Measurements from ENCODE around the gene NINL.

The NINL gene

DNA sequence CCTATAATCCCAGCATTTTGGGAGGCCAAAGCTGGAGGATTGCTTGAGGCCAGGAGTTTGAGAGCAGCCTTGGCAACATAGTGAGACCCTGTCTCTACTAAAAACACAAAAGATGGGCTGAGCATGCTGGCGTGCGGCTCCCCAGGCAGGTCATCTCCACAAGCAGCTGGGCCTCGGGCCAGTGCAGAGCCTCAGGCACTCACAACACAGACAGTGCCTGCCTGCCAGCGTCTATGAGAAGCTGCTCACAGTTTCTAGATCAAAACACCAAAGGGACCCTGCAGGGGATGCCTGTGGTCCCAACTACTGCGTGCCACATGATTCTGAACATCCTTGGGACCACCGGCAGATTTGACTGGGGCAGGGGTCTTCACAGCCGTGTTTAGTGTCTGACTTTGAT is 118.5 kb downstream of the NINL start:
- no peak for DNase-seq (ENCODE audit: extremely low read depth, low read depth)
- no peak overlapping the region for H3K4me3 ChIP-seq (replicated peaks; ENCODE audit: low read depth, low read length)
- TF ChIP-seq, protein P1, sequence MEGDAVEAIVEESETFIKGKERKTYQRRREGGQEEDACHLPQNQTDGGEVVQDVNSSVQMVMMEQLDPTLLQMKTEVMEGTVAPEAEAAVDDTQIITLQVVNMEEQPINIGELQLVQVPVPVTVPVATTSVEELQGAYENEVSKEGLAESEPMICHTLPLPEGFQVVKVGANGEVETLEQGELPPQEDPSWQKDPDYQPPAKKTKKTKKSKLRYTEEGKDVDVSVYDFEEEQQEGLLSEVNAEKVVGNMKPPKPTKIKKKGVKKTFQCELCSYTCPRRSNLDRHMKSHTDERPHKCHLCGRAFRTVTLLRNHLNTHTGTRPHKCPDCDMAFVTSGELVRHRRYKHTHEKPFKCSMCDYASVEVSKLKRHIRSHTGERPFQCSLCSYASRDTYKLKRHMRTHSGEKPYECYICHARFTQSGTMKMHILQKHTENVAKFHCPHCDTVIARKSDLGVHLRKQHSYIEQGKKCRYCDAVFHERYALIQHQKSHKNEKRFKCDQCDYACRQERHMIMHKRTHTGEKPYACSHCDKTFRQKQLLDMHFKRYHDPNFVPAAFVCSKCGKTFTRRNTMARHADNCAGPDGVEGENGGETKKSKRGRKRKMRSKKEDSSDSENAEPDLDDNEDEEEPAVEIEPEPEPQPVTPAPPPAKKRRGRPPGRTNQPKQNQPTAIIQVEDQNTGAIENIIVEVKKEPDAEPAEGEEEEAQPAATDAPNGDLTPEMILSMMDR (IDR thresholded peaks at IDR 0.05; ENCODE audit: low read depth, low read length, missing control alignments): no peak

DNA sequence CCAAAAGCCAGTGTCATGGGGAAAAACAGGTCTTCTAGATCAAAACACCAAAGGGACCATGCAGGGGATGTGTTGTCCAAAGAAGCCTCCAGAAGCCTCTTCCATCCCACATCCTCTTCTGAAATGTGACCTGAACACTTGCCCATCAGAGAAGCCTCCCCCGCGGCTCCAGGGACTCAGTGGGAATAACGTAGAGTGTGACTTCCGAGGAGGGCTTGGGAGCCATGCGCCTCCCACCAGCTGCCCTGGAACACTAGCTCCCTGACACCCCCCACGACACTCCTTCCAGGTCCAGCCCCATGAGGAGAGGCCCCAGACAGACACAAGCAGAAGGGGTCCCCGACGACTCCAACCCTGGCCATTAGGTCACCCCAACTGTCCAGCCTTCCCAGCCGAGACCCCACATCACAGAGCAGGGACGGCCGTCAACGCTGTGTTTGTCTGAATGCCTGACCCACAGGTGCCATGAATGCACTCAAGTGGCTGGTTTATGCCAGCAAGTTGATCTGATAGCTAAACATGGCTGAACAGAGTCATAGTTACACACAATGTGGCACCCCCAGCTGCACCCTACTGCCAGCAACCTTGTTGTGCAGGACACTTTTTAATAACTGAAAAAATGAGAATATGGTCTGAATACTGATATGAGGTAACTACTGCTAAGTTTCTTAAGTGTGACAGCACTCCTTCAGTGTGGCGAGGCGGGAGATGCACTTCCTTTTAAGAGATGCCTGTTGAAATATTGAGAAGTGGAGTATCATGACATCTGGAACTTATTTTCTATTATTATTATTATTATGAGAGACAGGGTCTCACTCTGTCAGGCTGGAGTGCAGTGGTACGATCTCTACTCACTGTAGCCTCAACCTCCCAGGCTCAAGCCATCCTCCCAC is 119.8 kb downstream of the NINL start:
- H3K4me3 ChIP-seq (replicated peaks; ENCODE audit: low read depth, low read length): no peak overlapping the region
- TF ChIP-seq, protein P1 (IDR thresholded peaks at IDR 0.05; ENCODE audit: low read depth, low read length, missing control alignments): no peak
- DNase-seq (ENCODE audit: extremely low read depth, low read depth): no peak

DNA sequence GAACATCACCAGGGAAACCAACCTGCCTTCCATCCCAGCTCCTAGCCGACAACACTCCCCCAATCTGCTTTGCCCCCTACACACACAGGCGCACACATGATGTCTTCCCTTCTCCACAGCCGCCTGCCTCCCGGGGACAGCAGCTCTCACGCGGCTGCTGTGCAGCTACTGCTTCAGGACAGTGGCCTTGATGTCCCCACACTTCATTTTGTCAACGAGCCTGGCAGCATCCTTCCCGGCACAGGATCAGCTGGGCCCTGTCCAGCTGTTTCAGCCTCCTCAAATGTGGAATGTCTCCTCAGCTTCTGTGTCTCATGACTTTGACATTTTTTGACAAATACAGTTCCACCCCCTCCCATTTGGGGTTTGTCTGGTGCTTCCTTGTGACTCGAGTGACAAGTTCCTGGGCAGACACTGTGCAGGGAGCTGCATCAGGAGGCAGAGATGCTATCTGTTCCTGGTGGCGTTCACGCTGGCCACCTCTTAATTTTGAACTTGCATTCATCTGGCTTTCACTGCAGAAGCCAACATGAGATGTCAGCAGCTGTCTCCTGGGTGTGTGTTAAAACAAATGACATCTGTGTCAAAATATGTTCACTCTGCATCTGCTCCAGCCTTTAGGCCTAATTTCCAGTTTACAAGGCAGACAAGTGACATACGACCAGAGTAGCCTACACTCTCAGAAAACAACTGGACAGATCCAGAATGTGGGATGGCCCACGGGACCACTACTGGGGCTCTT is 120.7 kb downstream of the NINL start:
- TF ChIP-seq, protein P1 (IDR thresholded peaks at IDR 0.05; ENCODE audit: low read depth, low read length, missing control alignments): no peak
- DNase-seq (ENCODE audit: extremely low read depth, low read depth): no peak
- no peak overlapping the region for H3K4me3 ChIP-seq (replicated peaks; ENCODE audit: low read depth, low read length)

DNA sequence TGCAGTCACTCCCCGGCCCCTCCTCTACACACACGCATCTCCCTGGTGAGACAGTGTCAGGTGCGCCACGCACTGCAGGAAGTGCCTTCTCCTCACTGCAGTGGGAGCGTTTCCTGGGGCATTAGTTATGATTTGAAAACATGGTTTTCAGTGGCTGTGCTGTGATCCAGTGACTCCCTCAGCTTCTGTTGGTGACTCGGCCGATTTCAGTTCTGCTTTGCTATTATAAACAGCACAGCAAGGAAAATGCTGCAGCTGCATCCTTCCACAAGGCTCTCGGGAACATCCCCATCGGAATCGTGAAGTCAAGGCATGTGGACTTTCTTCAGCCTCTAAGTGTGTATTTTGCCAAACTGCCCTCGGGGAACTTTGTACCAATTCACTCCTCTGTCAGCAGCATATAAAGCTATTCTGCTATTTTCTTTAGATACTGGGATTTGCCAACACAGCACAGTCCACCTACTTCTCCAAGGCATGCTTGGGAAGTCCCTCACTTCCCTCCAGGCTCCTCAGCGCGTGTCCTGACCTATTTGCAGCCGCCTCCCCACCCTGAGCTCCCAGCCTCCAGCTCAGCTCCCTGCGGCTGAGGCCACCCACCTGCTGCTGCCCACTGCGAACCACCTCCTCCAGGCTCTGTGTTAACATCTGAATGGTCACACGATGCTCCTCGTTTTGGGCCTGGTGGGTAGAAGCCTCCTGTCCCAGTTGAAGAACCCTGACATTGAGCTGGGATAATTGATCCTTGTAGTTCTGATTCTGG is 123.4 kb downstream of the NINL start:
- no peak for DNase-seq (ENCODE audit: extremely low read depth, low read depth)
- TF ChIP-seq, protein P1 (IDR thresholded peaks at IDR 0.05; ENCODE audit: low read depth, low read length, missing control alignments): no peak
- H3K4me3 ChIP-seq (replicated peaks; ENCODE audit: low read depth, low read length): no peak overlapping the region

DNA sequence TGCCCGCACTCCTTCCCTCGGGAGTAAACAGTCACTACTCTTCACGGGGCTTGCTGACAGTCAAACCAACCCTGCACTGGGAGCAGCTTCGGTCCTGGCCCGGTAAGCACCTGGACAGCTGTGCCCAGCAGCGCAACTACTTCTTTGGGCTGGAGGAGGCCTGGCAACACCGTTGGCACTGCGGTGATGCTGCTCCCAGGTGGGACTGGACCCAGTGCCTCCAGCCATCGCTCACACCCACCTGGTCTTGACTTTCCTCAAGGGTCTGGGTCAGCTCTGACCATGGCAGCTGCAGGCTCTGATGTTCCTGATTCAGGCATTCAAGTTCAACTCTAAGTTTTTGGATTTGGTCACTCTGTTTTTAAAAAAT is 124.1 kb downstream of the NINL start:
- TF ChIP-seq, protein P1 (IDR thresholded peaks at IDR 0.05; ENCODE audit: low read depth, low read length, missing control alignments): no peak
- DNase-seq (ENCODE audit: extremely low read depth, low read depth): no peak

DNA sequence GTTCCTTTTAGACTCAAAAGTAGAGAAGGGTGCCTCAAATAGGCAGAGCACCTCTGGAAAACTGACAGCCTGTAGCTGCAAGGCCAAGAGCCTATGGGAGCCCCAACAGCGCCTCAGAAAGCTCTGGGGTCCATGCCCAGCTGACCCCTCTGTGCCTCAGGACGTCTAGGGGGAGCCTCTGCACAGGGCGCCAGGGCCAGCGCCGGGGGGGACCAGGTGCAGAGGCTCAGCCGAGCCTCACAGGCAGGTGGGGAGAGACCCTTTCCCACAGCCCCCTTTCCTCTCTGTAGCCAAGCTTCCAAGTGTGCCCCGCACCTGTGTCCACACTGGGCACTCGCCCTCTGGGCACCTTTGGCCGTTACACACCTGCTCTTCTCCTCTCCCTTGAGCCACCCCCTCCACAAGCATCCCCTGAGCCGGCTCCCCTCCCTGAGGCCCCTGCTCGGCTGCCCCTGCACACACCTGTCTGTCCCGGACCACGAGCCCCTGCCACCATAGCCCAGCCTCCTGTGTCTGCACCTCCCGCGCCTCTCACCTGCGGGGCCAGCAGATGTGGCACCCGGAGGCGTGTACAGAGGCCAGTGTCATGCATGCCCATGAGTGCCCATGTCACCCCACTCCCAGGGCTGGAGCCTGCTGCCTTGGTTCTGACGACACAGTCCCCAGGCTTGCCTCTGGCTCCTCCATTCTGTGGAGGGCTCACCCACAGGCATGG is 124.6 kb downstream of the NINL start:
- TF ChIP-seq, protein P1 (IDR thresholded peaks at IDR 0.05; ENCODE audit: low read depth, low read length, missing control alignments): no peak
- no peak overlapping the region for H3K4me3 ChIP-seq (replicated peaks; ENCODE audit: low read depth, low read length)
- no peak for DNase-seq (ENCODE audit: extremely low read depth, low read depth)

More for the DNA sequence above, 124.1 kb downstream of the NINL start:
- no peak overlapping the region for H3K4me3 ChIP-seq (replicated peaks; ENCODE audit: low read depth, low read length)
